Mucosa of descending colon (tissue), 3 donors: ENCODE measurements around the gene CFAP20DC. TPM values are rescaled to one million over a fixed set of nuclear protein-coding genes. Genes with fewer than 3 reads are reported as not detected.
A peak's percentile ranks its signal among the peaks of the same experiment; 100 is the strongest.
"Not testable (repeated sequence)": the region's sequence is repeated elsewhere in the genome, so short reads cannot be mapped to it uniquely, and the experiment has no call there.

ENCODE experiments used
- ATAC-seq: fragments of 200-7000 bp; cut with Tn5 transposase; one replicate; pipeline ENCODE4 v1.9.1; 2020; ENCODE audit warnings: mild to moderate bottlenecking, moderate library complexity
- DNase-seq, 3 donors: peaks; one replicate each; pipeline ENCODE4 v3.0.0-alpha.2; 2020
- H3K36me3 ChIP-seq: fragments of 200-600 bp; one replicate; pipeline ENCODE4 v1.8.0; 2021; ENCODE audit warnings: low read depth, mild to moderate bottlenecking
- H3K4me1 ChIP-seq: fragments of 200-600 bp; one replicate; pipeline ENCODE4 v1.8.0; 2021; ENCODE audit warnings: low read depth, mild to moderate bottlenecking
- H3K4me3 ChIP-seq: fragments of 200-600 bp; one replicate; pipeline ENCODE4 v1.8.0; 2021; ENCODE audit warnings: mild to moderate bottlenecking
- H3K9me3 ChIP-seq: fragments of 200-600 bp; one replicate; pipeline ENCODE4 v1.8.0; 2021; ENCODE audit warnings: mild to moderate bottlenecking
- intact Hi-C, 2 donors: fragments of 100-400 bp; cut with DNase I in 1 of 2; cut with micrococcal nuclease in 1 of 2; formaldehyde crosslinking; loops; one replicate each; pipeline versions ENCODE4 v1.11.0 to v1.11.1; 2022; cut with DNase I, micrococcal nuclease
- total RNA-seq, 3 donors: library from RNA; stranded (reverse); fragmentation: NEBNext Ultra II Directional in 2 of 3; extraction: Animal tissue kit (Norgen Biotek cat#: 25700) in 2 of 3; gene quantifications; one replicate each; pipeline versions ENCODE4 v1.2.1 to v1.2.4, GENCODE V29; 2021 to 2023
- TF ChIP-seq, protein P1 (sequence below): fragments of 200-600 bp; IDR thresholded peaks from one replicate; pipeline ENCODE4 v1.8.0; 2022; ENCODE audit warnings: antibody characterized with exemption, mild to moderate bottlenecking
- donor health status: DM: no; HTN: no; CAD: no; lungs with moderate emphysema.
- donor health status: DM: no; HTN: no; CAD: no.
- donor health status: DM: no; HTN: yes; CAD: no.

CFAP20DC gene
- total RNA-seq, 3 donors from 2014 or later = 0.49 to 1.0 (median 0.57) TPM

DNA sequence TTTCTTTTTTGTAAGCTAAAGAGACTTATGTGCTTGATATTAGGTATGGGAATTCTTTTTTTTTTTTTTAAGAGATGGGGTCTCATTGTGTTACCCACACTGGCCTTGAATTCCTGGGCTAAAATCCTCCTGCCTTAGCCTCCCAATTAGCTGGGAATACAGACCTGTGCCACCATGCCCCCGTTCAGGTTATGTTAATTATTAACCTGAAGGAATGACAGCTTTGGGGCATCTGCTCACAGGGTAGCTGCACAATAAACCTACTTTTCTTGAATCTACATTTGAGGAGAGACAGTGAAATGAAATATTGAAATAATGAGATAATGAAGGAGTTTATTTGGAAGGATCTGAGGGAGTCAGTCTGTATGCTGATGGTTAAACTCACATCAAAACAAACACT, 225.0 kb downstream of the CFAP20DC start:
- DNase-seq (no peak), ATAC-seq (peak; percentile 31)
- H3K9me3 ChIP-seq = no peaks in the 10 kb centered on the region
- H3K4me1 ChIP-seq = peaks cover 4% of the 10 kb centered on the region
- TF ChIP-seq, protein P1, sequence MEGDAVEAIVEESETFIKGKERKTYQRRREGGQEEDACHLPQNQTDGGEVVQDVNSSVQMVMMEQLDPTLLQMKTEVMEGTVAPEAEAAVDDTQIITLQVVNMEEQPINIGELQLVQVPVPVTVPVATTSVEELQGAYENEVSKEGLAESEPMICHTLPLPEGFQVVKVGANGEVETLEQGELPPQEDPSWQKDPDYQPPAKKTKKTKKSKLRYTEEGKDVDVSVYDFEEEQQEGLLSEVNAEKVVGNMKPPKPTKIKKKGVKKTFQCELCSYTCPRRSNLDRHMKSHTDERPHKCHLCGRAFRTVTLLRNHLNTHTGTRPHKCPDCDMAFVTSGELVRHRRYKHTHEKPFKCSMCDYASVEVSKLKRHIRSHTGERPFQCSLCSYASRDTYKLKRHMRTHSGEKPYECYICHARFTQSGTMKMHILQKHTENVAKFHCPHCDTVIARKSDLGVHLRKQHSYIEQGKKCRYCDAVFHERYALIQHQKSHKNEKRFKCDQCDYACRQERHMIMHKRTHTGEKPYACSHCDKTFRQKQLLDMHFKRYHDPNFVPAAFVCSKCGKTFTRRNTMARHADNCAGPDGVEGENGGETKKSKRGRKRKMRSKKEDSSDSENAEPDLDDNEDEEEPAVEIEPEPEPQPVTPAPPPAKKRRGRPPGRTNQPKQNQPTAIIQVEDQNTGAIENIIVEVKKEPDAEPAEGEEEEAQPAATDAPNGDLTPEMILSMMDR = no peak
- no peaks in the 10 kb centered on the region for H3K36me3 ChIP-seq
- no peak overlapping the region for H3K4me3 ChIP-seq
- intact Hi-C loops = no loop called here

DNA sequence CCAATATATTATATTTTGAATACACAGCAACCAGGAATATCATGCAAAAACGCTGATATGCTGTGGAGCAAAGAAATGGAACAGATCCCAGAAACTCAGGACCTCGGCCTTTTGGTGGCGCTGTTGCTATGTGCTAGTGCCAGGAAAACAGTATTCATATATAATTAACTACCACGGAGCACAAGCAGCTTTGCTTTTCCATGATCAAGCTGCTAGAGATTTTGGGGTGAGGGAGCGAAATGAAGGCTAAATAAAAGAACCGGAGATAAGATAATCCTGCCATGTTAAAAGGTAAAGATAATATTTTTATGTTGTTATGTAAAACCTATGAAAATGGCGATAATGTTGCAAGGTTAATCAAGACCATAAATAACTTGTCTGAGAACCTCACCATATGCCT, 225.5 kb downstream of the CFAP20DC start:
- Histone ChIP-seq H3K36me3 (no peaks in the 10 kb centered on the region), H3K4me1 (peaks cover 4% of the 10 kb centered on the region), H3K9me3 (no peaks in the 10 kb centered on the region), H3K4me3 (no peak overlapping the region)
- DNase-seq (peak; percentile 67 to 94 (median 85)), ATAC-seq (peak; percentile 92)
- TF ChIP-seq, protein P1 = peak; percentile 26
- intact Hi-C loops = no loop called here

DNA sequence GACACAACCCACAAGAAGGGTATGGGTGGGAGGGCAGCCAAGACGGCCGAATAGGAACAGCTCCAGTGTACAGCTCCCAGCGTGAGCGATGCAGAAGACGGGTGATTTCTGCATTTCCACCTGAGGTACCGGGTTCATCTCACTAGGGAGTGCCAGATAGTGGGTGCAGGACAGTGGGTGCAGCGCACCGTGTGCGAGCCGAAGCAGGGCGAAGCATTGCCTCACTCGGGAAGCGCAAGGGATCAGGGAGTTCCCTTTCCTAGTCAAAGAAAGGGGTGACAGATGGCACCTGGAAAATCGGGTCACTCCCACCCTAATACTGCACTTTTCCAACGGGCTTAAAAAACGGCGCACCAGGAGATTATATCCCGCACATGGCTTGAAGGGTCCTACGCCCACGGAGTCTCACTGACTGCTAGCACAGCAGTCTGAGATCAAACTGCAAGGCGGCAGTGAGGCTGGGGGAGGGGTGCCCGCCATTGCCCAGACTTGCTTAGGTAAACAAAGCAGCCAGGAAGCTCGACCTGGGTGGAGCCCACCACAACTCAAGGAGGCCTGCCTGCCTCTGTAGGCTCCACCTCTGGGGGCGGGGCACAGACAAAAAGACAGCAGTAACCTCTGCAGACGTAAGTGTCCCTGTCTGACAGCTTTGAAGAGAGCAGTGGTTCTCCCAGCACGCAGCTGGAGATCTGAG, 243.1 kb downstream of the CFAP20DC start:
- intact Hi-C loops, H3K4me3 ChIP-seq, H3K36me3 ChIP-seq, ATAC-seq, DNase-seq, H3K4me1 ChIP-seq, H3K9me3 ChIP-seq: not testable (repeated sequence)

DNA sequence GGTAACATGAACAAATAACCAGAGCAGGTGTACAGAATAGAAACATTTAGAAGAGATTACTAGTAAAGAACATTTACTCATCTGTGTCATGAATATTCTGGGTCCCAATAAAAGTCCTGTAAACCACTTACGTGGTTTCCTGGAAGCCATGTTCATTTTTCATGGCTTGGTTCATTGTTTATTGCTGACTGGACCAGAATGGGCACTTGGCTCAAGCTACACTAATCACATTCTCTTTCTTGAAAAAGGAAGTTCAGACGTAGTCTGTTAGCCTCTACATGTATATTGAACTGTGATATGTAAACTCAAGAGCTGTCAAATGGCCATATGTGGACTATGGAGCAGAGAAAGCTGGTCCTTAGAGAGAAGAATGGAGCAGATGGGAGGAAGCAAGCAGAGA, 244.9 kb downstream of the CFAP20DC start:
- H3K9me3 ChIP-seq = no peaks in the 10 kb centered on the region
- DNase-seq (no peak), ATAC-seq (no peak)
- TF ChIP-seq, protein P1 = no peak
- no peak overlapping the region for H3K4me3 ChIP-seq
- H3K4me1 ChIP-seq = no peaks in the 10 kb centered on the region
- intact Hi-C loops = no loop called here
- H3K36me3 ChIP-seq = no peaks in the 10 kb centered on the region

DNA sequence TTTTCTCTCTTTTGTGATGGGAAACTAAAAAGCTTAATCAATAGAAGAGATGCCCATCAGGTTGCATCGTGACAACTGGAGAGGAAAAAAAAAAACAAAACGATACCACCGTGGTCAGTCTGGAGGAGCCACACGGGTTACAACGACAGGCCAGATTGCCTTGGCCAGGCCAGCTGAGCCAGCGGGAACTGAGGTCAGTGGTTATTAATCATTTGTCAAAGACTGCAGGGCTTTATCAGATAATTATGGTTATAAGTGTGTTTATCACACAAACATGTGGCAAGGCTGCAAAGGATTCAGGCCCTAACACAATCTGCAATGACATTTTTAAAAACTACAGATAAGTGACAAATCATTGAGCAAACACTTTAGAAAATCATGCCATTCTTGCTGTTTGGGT, 248.3 kb downstream of the CFAP20DC start:
- no peak overlapping the region for H3K4me3 ChIP-seq
- H3K4me1 ChIP-seq = no peaks in the 10 kb centered on the region
- TF ChIP-seq, protein P1 = no peak
- intact Hi-C loops = no loop called here
- no peak for DNase-seq
- no peaks in the 10 kb centered on the region for H3K36me3 ChIP-seq
- no peaks in the 10 kb centered on the region for H3K9me3 ChIP-seq
- no peak for ATAC-seq

DNA sequence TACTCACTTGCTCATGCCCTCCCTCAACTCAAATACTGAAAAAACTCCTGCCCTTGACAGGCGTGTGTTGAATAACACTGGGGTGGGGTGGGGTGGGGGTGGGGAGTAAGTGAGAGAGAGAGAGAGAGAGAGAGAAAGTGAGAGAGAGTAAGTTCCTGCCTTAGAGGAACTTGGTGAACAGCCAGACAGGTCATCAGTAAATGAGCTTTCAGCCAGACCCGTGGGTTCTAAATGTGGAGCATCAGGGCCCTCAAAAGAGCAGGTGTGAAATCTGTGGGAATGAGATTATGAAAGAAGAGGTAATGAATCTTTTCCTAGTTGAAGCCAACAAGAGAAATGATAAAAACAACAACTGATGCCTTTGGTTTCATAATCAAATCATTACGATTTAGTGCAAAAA, 248.9 kb downstream of the CFAP20DC start:
- intact Hi-C loops = no loop called here
- H3K36me3 ChIP-seq = no peaks in the 10 kb centered on the region
- DNase-seq (no peak), ATAC-seq (peak; percentile 23)
- H3K4me3 ChIP-seq = no peak overlapping the region
- H3K9me3 ChIP-seq = no peaks in the 10 kb centered on the region
- TF ChIP-seq, protein P1 = no peak
- no peaks in the 10 kb centered on the region for H3K4me1 ChIP-seq
